GM19025 (cell line): ENCODE measurements around the gene MYCBPAP.

Experiments used
- ATAC-seq: cut with Tn5 transposase; IDR thresholded peaks from one replicate; pipeline ENCODE4 v1.9.1; 2021; ENCODE audit warnings: mild to moderate bottlenecking, low read depth, moderate library complexity; ENCODE audit not compliant: unreplicated experiment

Gene MYCBPAP

GRCh38 chr17:50535407-50535806 is 27.2 kb downstream of the MYCBPAP start:
- no peak for ATAC-seq

GRCh38 chr17:50536683-50537646 is 28.7 kb downstream of the MYCBPAP start:
- no peak for ATAC-seq

- no peak for ATAC-seq
Observed at GRCh38 chr17:50537721-50538548, 29.7 kb downstream of the MYCBPAP start.

- no peak for ATAC-seq
Observed at GRCh38 chr17:50538549-50539410, 30.5 kb downstream of the MYCBPAP start.

GRCh38 chr17:50539762-50540559 is 31.7 kb downstream of the MYCBPAP start:
- no peak for ATAC-seq

GRCh38 chr17:50540560-50541401 is 32.5 kb downstream of the MYCBPAP start:
- ATAC-seq = no peak

- ATAC-seq = no peak
Observed at GRCh38 chr17:50541402-50541715, 33.1 kb downstream of the MYCBPAP start.

GRCh38 chr17:50541716-50542688 is 33.8 kb downstream of the MYCBPAP start:
- ATAC-seq = peak; percentile 87

- ATAC-seq = no peak
Observed at GRCh38 chr17:50542795-50543774, 34.8 kb downstream of the MYCBPAP start.

- no peak for ATAC-seq
Observed at GRCh38 chr17:50544516-50544915, 36.3 kb downstream of the MYCBPAP start.

- no peak for ATAC-seq
Observed at GRCh38 chr17:50545311-50545710, 37.1 kb downstream of the MYCBPAP start.

- ATAC-seq = no peak
Observed at GRCh38 chr17:50546701-50547034, 38.4 kb downstream of the MYCBPAP start.

GRCh38 chr17:50547035-50547735 is 38.9 kb downstream of the MYCBPAP start, which contains the start of gene SPATA20:
TSS of gene SPATA20 (plus strand) at chr17:50547174. CDS start at chr17:50547209, 35 bp downstream.
- ATAC-seq = peak; percentile 50

- ATAC-seq = no peak
Observed at GRCh38 chr17:50547736-50548083, 39.5 kb downstream of the MYCBPAP start.

- no peak for ATAC-seq
Observed at GRCh38 chr17:50548831-50549230, 40.6 kb downstream of the MYCBPAP start.
